H7 (cell line): Measurements from ENCODE around the gene MYO16. TPM values are rescaled to one million over a fixed set of nuclear protein-coding genes. Genes with fewer than 3 reads are reported as not detected.

Source experiments
- DNase-seq: peaks from one replicate; pipeline ENCODE4 v3.0.0; 2012
- H3K27me3 ChIP-seq: 2 replicates; pipeline ENCODE4 v1.6.0; 2011; ENCODE audit warnings: mild to moderate bottlenecking, low read length; ENCODE audit not compliant: control insufficient read depth, insufficient read depth
- H3K36me3 ChIP-seq: replicated peaks from 2 replicates; pipeline ENCODE4 v1.5.1; 2011; ENCODE audit warnings: low read length; ENCODE audit not compliant: control insufficient read depth, insufficient read depth
- H3K4me3 ChIP-seq: 2 replicates; pipeline ENCODE4 v1.5.1; 2011; ENCODE audit warnings: low read depth, mild to moderate bottlenecking, control low read depth, low read length, moderate library complexity; ENCODE audit not compliant: insufficient read depth
- total RNA-seq: library from RNA; depleted of rRNA; stranded (reverse); fragments of >200 nt; shearing (Covaris generic); gene quantifications from 2 replicates; pipeline ENCODE4 v1.2.3, GENCODE V29; 2014

Gene MYO16
- total RNA-seq, 1 experiment from 2014 or later, result 0.03 TPM

- Histone ChIP-seq H3K27me3 (no peaks in the 10 kb centered on the region), H3K36me3 (no peaks in the 10 kb centered on the region), H3K4me3 (no peak overlapping the region)
- no peak for DNase-seq
Measured at GRCh38 chr13:108681986-108682575, 52.7 kb downstream of the MYO16 start.

- H3K4me3 ChIP-seq, result no peak overlapping the region
Measured at GRCh38 chr13:108682714-108683113, 53.3 kb downstream of the MYO16 start.

GRCh38 chr13:108686027-108686426, 56.6 kb downstream of the MYO16 start:
- Histone ChIP-seq H3K36me3 (no peaks in the 10 kb centered on the region), H3K4me3 (no peak overlapping the region), H3K27me3 (no peaks in the 10 kb centered on the region)
- DNase-seq, result no peak

More at GRCh38 chr13:108682714-108683113, 53.3 kb downstream of the MYO16 start:
- H3K27me3 ChIP-seq, result no peaks in the 10 kb centered on the region
- no peaks in the 10 kb centered on the region for H3K36me3 ChIP-seq
- no peak for DNase-seq

GRCh38 chr13:108690726-108691125, 61.3 kb downstream of the MYO16 start:
- Histone ChIP-seq H3K36me3 (no peaks in the 10 kb centered on the region), H3K27me3 (no peaks in the 10 kb centered on the region)
- DNase-seq, result no peak

GRCh38 chr13:108700422-108701170, 71.2 kb downstream of the MYO16 start:
- H3K36me3 ChIP-seq, result no peaks in the 10 kb centered on the region
- no peaks in the 10 kb centered on the region for H3K27me3 ChIP-seq
- no peak for DNase-seq
- H3K4me3 ChIP-seq, result no peak overlapping the region

More at GRCh38 chr13:108690726-108691125, 61.3 kb downstream of the MYO16 start:
- no peak overlapping the region for H3K4me3 ChIP-seq

- DNase-seq, result no peak
- H3K36me3 ChIP-seq, result no peaks in the 10 kb centered on the region
- no peaks in the 10 kb centered on the region for H3K27me3 ChIP-seq
- no peak overlapping the region for H3K4me3 ChIP-seq
Measured at GRCh38 chr13:108702171-108702570, 72.8 kb downstream of the MYO16 start.

- H3K4me3 ChIP-seq, result no peak overlapping the region
- H3K36me3 ChIP-seq, result no peaks in the 10 kb centered on the region
- no peak for DNase-seq
- no peaks in the 10 kb centered on the region for H3K27me3 ChIP-seq
Measured at GRCh38 chr13:108705031-108705430, 75.6 kb downstream of the MYO16 start.

GRCh38 chr13:108707584-108707983, 78.2 kb downstream of the MYO16 start:
- DNase-seq, result no peak
- Histone ChIP-seq H3K36me3 (no peaks in the 10 kb centered on the region), H3K27me3 (no peaks in the 10 kb centered on the region), H3K4me3 (no peak overlapping the region)

GRCh38 chr13:108708921-108709320, 79.5 kb downstream of the MYO16 start:
- no peaks in the 10 kb centered on the region for H3K27me3 ChIP-seq
- no peak overlapping the region for H3K4me3 ChIP-seq
- H3K36me3 ChIP-seq, result no peaks in the 10 kb centered on the region
- DNase-seq, result no peak

- no peak for DNase-seq
- Histone ChIP-seq H3K27me3 (no peaks in the 10 kb centered on the region), H3K36me3 (no peaks in the 10 kb centered on the region), H3K4me3 (no peak overlapping the region)
Measured at GRCh38 chr13:108711386-108711785, 82.0 kb downstream of the MYO16 start.

- no peaks in the 10 kb centered on the region for H3K27me3 ChIP-seq
- no peaks in the 10 kb centered on the region for H3K36me3 ChIP-seq
- DNase-seq, result no peak
- H3K4me3 ChIP-seq, result no peak overlapping the region
Measured at GRCh38 chr13:108725471-108725870, 96.1 kb downstream of the MYO16 start.

GRCh38 chr13:108728370-108728769, 99.0 kb downstream of the MYO16 start:
- Histone ChIP-seq H3K36me3 (no peaks in the 10 kb centered on the region), H3K4me3 (no peak overlapping the region), H3K27me3 (no peaks in the 10 kb centered on the region)
- DNase-seq, result peak; percentile 61

GRCh38 chr13:108733022-108733560, 103.7 kb downstream of the MYO16 start:
- Histone ChIP-seq H3K27me3 (no peaks in the 10 kb centered on the region), H3K36me3 (no peaks in the 10 kb centered on the region), H3K4me3 (no peak overlapping the region)
- DNase-seq, result no peak

GRCh38 chr13:108734676-108735075, 105.3 kb downstream of the MYO16 start:
- Histone ChIP-seq H3K4me3 (no peak overlapping the region), H3K36me3 (no peaks in the 10 kb centered on the region), H3K27me3 (no peaks in the 10 kb centered on the region)
- DNase-seq, result no peak

- no peak for DNase-seq
- H3K36me3 ChIP-seq, result no peaks in the 10 kb centered on the region
- no peaks in the 10 kb centered on the region for H3K27me3 ChIP-seq
- H3K4me3 ChIP-seq, result no peak overlapping the region
Measured at GRCh38 chr13:108741930-108742329, 112.5 kb downstream of the MYO16 start.
